Thyroid gland (tissue), 4 donors: ENCODE results near the gene FYN.

Experiments used
- CTCF ChIP-seq, 6 experiments: fragments of 200-600 bp in 3 of 6; fragments of 450-650 bp in 3 of 6; sonication (generic) in 3 of 6; IDR thresholded peaks; one replicate each; pipeline ENCODE4 v1.5.1; 2016 to 2019; ENCODE audit warnings: antibody characterized with exemption in 6 of 6, mild to moderate bottlenecking in 2 of 6, inconsistent platforms in 1 of 6, moderate library complexity in 1 of 6
- POLR2A ChIP-seq, 2 donors: fragments of 450-650 bp; IDR thresholded peaks; one replicate each; pipeline ENCODE4 v1.6.1; 2017; ENCODE audit warnings: antibody characterized with exemption in 2 of 2, mild to moderate bottlenecking in 2 of 2, moderate library complexity in 1 of 2

GRCh38 chr6:111739257-111739696 lies 134.0 kb downstream of the FYN start:
- TF ChIP-seq POLR2A (IDR thresholded peaks at IDR 0.05) (no peak), CTCF (IDR thresholded peaks at IDR 0.05) (no peak)
